GM20000 (cell line): Measurements from ENCODE around the gene STOM.

Source experiments
- DNase-seq: peaks from one replicate; pipeline ENCODE4 v3.0.0; 2012; ENCODE audit warnings: low spot score
- TF ChIP-seq, protein P1 (sequence below): IDR thresholded peaks from 2 replicates; pipeline ENCODE4 v1.5.1; 2012; ENCODE audit warnings: mild to moderate bottlenecking, control low read depth; ENCODE audit errors: extremely low read depth, missing control alignments

STOM gene

DNA sequence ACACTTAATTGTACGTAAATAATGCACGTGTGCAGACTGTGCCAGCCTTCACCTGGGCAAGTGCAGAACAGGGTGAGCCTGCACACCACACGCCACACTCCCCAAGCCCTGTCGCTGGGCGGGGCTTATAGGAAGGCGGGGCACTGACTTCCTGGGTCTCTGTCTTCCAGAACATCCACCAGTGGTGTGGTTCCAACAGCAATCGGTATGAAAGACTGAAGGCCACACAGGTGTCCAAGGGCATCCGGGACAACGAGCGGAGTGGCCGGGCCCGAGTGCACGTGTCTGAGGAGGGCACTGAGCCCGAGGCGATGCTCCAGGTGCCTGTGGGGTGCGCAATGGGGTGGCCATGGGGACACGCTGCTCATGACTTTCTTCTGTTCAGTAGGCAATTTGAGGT lies 57.9 kb downstream of the STOM start:
- no peak for DNase-seq
- TF ChIP-seq, protein P1, sequence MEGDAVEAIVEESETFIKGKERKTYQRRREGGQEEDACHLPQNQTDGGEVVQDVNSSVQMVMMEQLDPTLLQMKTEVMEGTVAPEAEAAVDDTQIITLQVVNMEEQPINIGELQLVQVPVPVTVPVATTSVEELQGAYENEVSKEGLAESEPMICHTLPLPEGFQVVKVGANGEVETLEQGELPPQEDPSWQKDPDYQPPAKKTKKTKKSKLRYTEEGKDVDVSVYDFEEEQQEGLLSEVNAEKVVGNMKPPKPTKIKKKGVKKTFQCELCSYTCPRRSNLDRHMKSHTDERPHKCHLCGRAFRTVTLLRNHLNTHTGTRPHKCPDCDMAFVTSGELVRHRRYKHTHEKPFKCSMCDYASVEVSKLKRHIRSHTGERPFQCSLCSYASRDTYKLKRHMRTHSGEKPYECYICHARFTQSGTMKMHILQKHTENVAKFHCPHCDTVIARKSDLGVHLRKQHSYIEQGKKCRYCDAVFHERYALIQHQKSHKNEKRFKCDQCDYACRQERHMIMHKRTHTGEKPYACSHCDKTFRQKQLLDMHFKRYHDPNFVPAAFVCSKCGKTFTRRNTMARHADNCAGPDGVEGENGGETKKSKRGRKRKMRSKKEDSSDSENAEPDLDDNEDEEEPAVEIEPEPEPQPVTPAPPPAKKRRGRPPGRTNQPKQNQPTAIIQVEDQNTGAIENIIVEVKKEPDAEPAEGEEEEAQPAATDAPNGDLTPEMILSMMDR, result no peak

DNA sequence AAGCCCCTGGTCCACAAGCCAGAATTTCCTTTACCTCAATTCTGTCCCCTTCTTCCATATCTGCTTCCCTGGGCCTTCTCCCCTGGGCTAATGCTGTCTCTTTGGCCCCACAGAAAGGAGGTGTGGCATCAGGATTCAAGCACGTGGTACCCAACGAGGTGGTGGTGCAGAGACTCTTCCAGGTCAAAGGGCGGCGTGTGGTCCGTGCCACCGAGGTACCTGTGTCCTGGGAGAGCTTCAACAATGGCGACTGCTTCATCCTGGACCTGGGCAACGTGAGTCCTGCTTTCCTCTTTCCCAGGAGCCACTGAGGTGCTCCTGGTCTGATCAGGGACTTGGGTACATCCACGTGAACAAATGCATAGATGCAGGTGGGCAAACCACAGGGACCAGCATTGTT lies 59.5 kb downstream of the STOM start:
- DNase-seq, result no peak
- TF ChIP-seq, protein P1, result no peak

DNA sequence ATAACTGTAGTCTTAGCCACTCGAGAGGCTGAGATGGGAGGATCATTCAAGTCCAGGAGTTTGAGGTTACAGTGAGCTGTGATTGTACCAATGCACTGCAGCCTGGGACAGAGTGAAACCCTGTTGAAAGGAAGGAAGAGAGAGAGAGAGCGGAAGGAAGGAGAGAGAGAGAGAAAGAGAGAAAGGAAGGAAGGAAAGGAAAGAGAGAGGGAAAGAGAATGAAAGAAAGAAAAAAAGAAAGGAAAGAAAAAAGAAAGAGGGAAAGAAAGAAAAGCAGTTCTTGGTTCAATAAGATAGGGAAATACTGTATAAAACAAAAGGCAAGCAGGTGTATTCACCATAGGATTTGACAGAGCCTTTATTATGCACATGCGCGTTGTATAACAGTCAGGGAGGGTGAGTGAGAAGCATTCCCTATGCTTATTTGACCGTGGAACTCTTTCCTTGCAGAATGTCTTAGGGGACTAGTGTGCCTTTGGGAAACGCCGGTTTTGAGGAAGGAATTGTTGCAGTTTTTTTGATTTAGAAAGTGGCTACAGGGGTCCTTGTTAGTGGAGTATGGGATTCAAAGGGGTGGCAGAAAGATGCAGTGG lies 60.1 kb downstream of the STOM start:
- TF ChIP-seq, protein P1, result no peak
- DNase-seq, result no peak

DNA sequence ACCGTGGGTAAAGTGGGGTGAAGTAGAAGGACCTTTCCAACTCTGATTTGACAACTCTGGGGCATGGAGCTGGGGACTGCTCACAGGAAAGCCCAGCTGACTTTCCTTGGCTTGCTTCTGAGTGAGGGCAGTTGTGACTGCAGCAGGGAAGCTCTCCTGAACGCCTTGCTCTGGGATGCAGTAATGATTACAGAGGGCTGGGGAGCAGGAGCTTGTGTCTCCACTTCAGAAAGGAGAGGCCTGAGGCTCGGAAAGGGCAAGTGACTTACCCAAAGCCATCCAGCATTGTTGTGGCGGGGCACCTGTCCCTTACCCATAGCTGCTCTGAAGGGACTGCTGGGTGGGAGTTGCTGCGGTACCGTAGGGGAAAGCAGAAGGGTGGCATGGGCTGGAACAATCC lies 60.9 kb downstream of the STOM start:
- DNase-seq, result no peak
- TF ChIP-seq, protein P1, result no peak

DNA sequence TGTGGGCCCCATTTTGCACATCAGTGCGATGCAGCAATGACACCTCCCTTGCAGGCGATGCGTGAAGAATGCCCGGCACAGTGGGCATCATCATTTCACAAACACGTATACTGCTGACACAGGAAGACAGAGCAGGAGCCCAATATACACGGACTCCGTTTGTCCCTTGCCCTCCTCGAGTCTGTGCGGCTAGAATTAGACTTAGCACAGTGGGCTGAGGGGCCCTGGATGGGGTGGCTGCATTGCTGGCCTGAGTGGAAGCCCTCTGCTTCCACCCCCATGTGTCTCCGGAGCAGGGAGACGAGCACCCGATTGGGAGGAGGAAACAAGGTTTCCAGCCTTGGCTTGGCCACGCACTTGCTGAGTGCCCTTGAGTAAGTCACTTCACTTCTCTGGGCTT lies 61.3 kb downstream of the STOM start:
- TF ChIP-seq, protein P1, result no peak
- no peak for DNase-seq

DNA sequence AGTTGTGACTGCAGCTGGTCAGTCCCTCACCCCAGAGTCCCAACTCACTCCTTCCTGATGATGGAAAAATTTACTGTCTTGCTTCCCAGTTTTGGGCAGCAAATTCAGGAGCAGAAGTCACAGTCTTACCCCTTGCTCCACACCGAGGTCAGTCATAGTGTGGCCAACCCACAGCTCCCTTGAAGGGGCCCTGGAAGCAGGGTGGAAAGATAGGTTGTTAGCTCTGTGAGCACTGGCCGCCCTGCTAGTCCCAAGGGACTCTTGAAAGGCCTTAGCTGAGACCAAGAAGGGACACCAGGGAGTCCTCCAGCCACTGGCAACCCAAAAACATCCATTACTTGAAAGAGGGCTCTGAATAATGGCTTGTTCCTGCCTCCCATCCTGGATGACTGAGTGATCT lies 62.1 kb downstream of the STOM start:
- no peak for DNase-seq
- TF ChIP-seq, protein P1, result no peak

DNA sequence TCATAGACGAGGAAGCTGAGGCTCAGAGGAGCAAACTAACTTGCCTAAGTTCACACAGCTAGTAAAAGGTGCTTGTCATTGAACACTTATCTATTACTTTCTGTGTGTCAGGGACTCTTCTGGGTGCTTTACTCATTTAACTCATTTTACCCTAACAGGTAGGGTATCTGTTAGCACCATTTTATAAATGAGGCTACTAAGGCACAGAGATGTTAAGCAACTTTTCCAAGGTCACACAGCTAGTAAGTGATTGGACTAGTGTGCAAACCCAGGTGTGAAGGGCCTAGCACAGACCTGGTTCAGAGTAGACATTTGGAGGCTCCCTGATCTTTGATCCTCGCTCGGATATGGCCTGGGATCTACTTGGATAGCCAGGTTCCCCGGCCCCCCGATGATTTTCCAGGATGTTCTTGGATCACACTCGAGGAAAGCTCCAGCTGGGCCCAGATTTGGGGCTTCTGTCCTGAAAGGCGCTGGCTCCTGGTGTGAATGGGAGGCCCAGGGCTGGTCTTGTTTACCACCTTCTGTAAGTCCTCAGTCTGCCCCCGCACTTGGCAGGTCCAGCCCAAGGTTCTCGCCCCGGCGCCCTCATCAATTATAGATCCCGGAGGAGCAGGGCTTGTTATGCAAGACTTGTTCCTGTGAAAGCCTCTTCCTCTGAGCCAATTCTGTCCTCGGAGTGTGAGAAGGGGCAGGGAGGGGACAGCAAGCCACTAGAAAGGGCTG lies 64.6 kb downstream of the STOM start:
- DNase-seq, result no peak
- TF ChIP-seq, protein P1, result no peak
